NCI-H2227 treated with DMSO at 0.1 percent for 48 hours (cell line): Measurements from ENCODE around the gene RNF166.
A peak's percentile ranks its signal among the peaks of the same experiment; 100 is the strongest.

Source experiments
- DNase-seq: peaks from one replicate; lab custom pipeline; 2025; lab: John Stamatoyannopoulos, UW

The RNF166 gene

GRCh38 chr16:88706229-88706964 lies at the start of gene RNF166, which contains the start of gene CTU2:
Gene RNF166 (minus strand): TSS chr16:88706408. CDS start chr16:88706325, 83 bp downstream.
Gene CTU2 (plus strand): TSS chr16:88706503. CDS start chr16:88706531, 28 bp downstream.
- DNase-seq = peak; percentile 24

- DNase-seq = no peak
Observed at GRCh38 chr16:88754912-88755744, 48.9 kb upstream of the RNF166 start.

GRCh38 chr16:88754109-88754911 lies 48.1 kb upstream of the RNF166 start:
- no peak for DNase-seq

- no peak for DNase-seq
Observed at GRCh38 chr16:88753602-88754001, 47.4 kb upstream of the RNF166 start.

- no peak for DNase-seq
Observed at GRCh38 chr16:88753191-88753590, 47.0 kb upstream of the RNF166 start.

GRCh38 chr16:88752386-88753002 lies 46.3 kb upstream of the RNF166 start:
- no peak for DNase-seq

- DNase-seq = no peak
Observed at GRCh38 chr16:88750854-88751253, 44.6 kb upstream of the RNF166 start.

- no peak for DNase-seq
Observed at GRCh38 chr16:88749358-88749757, 43.1 kb upstream of the RNF166 start.

- no peak for DNase-seq
Observed at GRCh38 chr16:88748364-88748763, 42.2 kb upstream of the RNF166 start.

- no peak for DNase-seq
Observed at GRCh38 chr16:88747588-88748301, 41.5 kb upstream of the RNF166 start.

GRCh38 chr16:88746506-88746905 lies 40.3 kb upstream of the RNF166 start:
- no peak for DNase-seq

- no peak for DNase-seq
Observed at GRCh38 chr16:88744577-88745521, 38.6 kb upstream of the RNF166 start.

- DNase-seq = peak; percentile 0
Observed at GRCh38 chr16:88743693-88744576, 37.7 kb upstream of the RNF166 start.

- DNase-seq = no peak
Observed at GRCh38 chr16:88742896-88743605, 36.8 kb upstream of the RNF166 start.

GRCh38 chr16:88741368-88741767 lies 35.2 kb upstream of the RNF166 start:
- DNase-seq = no peak

- no peak for DNase-seq
Observed at GRCh38 chr16:88740727-88741055, 34.5 kb upstream of the RNF166 start.

GRCh38 chr16:88739977-88740726 lies 33.9 kb upstream of the RNF166 start:
- DNase-seq = no peak
